ENCODE data around the gene HEXA.

GRCh38 chr15:72404356-72404755 is 28.5 kb upstream of the HEXA start:
- TF ChIP-seq CTCF (IDR thresholded peaks at IDR 0.05), result no peak
- no peak for TF ChIP-seq POLR2A (IDR thresholded peaks at IDR 0.05)
